GM18507 (cell line): ENCODE data around the gene PDE3A.

ENCODE experiments used
- DNase-seq: peaks from one replicate; pipeline ENCODE4 v3.0.0; 2011; ENCODE audit warnings: low read depth; ENCODE audit not compliant: insufficient read length; ENCODE audit errors: extremely low spot score
- FAIRE-seq: peaks from 2 replicates; lab custom pipeline; 2011; peaks lifted over from hg19 to GRCh38; lab: Jason Lieb, UNC

PDE3A gene

GRCh38 chr12:20477672-20478071, 109.3 kb downstream of the PDE3A start:
- no peak for DNase-seq
- FAIRE-seq: no peak

GRCh38 chr12:20482491-20483054, 114.2 kb downstream of the PDE3A start:
- FAIRE-seq: no peak
- DNase-seq: no peak

DNA sequence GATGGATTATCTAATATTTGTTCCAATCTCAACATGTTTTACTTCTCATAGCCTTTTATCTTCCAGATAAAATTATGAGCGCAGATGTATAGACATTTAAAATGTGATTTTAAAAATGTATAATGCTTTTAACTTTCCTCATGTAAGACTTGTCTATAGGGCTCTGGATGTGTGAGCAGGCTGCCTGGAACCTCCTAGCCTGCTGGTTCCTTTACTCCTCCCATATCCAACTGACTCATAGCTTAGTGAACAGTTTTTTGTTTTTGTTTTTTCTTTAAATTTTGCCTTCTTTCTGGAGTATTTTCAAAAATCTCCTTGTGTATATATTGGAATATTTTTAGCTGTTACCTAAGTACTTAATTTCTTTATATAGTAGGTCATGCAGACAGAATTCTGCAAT, 115.4 kb downstream of the PDE3A start:
- DNase-seq: no peak
- no peak for FAIRE-seq

DNA sequence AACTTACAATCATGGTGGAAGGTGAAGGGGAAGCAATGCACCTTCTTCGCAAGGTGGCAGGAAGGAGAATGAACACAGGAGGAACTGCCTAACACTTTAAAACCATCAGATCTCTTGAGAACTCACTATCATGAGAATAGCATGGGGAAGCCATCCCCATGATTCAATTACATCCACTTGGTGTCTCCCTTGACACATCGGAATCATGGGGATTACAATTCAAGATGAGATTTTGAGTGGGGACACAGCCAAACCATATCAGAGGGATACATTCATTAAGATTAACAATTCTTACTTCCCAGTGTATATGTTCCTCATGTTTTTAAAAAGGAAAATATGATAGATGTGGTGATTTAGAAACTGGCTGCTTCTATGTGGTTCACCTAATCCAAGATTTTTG, 117.9 kb downstream of the PDE3A start:
- DNase-seq: no peak
- FAIRE-seq: no peak

DNA sequence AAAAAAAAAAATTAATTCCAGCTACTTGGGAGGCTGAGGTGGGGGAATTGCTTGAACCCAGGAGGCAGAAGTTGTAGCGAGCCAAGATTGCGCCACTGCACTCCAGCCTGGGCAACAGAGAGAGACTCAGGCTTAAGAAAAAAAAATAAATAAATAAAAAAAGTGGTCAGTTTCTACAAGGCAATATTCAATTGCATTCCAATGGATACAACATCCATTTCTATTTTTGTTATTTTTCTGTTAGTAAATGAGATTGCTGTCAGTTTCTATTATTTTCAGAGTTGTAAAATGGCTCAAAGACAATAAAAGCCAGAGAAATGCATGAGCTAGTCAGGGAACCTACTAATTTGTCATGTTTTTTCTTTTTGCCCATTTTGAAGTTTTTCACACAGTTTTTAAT, 119.2 kb downstream of the PDE3A start:
- DNase-seq (no peak), FAIRE-seq (no peak)

DNA sequence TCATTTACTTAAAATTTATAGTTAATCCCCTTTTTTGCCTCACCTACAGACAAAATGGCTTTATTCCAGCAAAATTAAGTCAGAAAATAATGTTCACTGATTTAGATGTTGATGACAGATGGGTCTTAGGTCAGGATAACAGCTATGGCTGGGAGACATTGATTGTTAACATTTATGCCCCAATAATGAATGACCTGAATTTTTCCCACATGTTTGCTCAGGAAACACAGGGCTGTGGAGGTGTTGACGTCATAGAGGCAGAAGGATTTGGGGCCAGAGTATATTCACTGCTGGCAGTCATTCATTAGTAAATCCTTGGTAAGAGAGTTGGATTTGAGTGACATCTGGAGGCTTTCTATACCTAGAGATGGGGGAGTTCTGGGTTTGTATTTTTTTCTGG, 121.3 kb downstream of the PDE3A start:
- FAIRE-seq (no peak), DNase-seq (no peak)

DNA sequence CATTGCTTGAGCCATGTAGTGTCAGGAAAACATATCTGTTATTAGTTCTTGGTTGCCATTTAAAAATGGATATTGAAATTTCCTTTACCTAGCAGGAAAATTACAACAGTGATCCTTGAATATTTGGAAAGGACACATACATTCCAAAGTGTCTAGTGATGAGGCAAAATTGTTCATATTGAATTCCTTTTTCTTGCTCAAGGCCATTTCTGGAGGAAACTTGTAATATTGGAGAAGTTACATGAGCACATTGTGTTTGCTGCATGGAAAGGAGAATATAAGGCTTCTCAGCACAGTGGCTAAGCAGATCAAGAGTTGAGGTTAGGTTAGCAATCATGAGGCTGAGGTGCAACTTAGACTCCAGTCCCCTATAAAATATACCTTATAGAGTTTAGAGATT, 121.9 kb downstream of the PDE3A start:
- FAIRE-seq: no peak
- no peak for DNase-seq

DNA sequence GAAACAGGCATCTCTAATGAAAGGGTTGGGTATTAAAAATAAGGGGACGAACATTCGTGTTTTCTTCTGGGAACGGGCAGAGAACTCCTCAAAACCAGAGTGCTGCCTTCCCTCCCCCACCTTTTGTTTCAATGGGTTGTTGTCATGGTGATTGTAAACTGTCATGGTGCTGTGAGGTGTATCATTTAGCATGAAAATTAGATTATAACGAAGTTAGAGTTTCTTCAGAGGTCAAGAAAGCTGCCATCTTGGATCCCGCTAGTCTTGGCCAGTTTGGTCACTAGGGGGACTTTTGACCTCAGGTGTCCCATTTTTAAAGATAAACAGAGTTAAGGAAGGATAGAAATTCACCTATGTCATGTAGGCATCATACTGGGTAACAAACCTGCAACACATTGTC, 123.0 kb downstream of the PDE3A start:
- DNase-seq (no peak), FAIRE-seq (no peak)

DNA sequence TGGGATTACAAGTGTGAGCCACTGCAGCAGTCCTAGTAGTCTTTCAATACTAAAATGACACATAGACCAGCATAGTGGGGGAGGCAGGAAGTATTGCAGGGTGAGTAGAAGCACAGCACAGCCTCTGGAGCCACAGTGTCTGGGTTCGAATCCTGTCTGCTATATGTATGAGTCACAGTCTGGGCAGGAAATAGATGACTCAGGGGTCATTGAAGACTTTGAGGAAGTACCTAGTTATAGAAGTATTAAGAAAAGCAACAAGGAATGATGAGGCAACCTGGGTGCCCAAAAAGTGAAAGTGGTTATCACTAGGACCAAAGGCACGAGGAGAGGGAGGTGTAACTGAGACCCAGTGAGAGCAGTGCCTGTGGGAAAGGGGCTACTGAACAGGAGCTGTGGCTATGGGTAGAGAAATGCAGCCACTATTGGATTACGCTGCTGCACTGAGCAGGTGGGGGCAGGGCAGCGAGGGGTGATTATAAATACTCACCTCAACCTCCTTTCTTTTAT, 124.0 kb downstream of the PDE3A start:
- DNase-seq: no peak
- no peak for FAIRE-seq

- FAIRE-seq (no peak), DNase-seq (no peak)
Observed at GRCh38 chr12:20493934-20494333, 125.6 kb downstream of the PDE3A start.

DNA sequence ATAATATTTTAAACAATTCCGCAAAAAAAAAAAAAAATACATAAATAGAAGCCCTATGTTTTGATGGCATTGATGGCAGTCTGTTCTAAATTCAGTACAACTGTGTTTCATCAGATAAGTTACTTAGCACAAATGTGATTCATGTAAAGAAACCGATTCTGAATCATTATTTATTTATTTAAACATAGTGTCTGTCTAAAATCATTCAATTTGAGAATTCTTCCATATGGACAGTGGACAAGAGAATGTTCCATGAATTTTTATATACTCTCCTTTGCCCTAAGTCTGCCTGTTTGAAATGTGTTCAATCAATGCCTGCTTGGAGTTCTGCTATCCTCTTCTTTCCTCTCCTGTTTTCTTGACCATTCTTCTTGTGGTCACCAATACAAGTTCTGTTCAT, 126.5 kb downstream of the PDE3A start:
- no peak for FAIRE-seq
- DNase-seq: no peak

DNA sequence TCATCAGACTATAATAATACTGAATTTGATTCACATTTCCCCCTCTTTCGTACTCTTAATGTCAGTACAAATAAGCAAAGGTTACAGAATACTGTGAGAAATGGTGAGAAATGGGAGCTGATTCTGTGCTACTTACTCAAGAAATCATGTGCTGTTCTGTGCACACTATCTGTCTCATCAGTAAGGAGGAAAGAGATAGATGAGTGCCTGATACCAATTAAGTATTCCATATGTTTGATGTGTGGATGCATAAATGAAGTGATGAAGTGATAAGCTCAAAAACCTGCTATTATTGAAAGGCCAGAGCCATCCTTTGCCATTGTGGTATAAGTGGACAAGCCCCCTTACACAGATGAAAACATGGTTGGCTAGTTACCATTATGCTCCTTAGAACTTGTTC, 127.7 kb downstream of the PDE3A start:
- no peak for FAIRE-seq
- no peak for DNase-seq

- DNase-seq (no peak), FAIRE-seq (no peak)
Observed at GRCh38 chr12:20497707-20498106, 129.4 kb downstream of the PDE3A start.

DNA sequence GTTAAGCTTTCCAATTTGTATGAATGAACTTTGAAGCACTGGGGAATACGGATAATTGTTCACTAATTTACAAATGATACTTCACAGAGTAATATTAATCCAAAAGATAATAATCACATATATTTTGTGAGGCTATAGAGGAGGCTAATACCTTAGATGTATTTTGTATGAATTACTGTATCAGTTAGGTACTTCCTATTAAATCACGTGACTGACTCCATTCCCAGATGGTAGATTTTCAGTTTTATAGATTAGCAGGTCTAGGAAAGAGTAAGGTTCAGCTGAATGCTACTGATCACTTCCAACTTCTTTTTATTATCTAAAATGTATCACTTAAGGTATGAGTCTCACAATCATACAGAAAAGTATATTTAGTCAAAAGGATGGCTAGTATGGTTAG, 133.6 kb downstream of the PDE3A start:
- FAIRE-seq: no peak
- DNase-seq: no peak

DNA sequence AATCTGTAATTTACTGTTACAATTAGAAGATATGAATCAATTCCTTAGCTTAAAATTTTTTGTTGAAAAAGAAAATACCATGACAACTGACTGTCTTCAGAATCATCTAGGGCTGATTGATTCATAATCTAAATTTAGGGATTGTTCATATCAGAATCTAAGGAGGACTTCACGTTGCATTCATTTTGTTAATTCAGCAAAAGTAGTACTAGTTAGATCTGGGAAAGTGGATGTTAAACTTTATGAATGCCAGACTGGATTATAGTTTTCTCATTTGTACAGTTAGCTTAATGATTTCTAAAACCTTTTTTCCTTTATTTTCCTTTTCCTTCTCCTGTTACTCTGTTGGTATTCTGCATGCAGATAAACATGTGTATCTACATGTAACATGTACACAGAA, 135.5 kb downstream of the PDE3A start:
- no peak for DNase-seq
- no peak for FAIRE-seq

DNA sequence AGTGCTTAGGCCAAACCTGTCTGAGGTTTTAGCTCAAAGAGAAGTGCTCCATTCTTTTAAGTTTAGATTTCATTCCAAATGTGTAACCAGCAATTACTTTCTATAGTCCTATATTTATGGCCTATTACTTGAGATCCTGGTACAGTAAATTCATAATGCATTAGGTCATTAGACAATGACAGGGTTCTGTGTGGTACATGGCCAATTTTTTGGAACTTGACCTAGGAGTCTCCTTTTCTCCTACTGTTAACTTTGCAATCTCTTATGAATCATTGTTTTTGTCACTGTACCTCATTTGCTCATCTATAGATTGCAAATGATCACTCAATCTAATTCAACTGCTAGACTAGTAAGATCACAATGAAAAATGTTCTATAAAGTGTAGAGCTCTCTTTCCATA, 136.7 kb downstream of the PDE3A start:
- FAIRE-seq: no peak
- DNase-seq: no peak

GRCh38 chr12:20507056-20507455, 138.7 kb downstream of the PDE3A start:
- no peak for FAIRE-seq
- no peak for DNase-seq

DNA sequence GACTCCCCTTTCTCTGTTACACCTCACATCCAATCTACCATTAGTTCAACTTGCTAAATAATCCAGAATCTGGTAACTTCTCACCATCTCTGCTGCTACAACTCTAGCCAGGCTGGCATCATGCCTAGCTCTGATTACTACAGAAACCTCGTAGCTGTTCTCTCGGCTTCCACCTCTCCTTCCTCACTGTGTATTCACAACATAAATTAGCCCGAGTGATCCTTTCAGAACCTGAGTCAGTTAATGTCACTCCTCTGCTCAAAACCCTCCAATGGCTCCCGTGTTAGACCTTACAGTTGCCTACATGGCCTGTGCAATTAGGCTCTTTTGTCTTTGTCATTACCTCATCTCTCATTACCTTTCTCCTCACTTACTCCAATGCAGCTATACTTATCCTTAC, 139.4 kb downstream of the PDE3A start:
- DNase-seq (no peak), FAIRE-seq (no peak)

GRCh38 chr12:20508359-20508758, 140.0 kb downstream of the PDE3A start:
- FAIRE-seq: no peak
- DNase-seq: no peak

DNA sequence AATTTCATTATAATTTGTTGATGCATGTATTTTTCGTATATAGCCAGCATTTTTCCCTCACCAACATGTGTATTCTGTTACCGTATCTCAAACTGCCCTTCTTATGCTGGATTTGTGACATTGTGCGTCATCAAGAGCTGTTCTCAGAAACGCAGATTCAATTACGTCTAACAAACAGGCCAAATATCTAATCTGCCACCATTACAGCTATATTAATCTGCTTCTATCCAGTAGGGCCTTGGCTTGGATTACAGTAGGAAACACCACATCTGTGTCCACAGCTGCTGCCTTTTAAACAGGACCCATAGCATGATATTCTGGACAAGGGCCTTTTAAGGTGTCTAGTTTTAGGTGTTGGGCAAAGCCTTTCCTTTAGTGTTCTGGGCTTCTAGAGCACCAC, 140.6 kb downstream of the PDE3A start:
- DNase-seq (no peak), FAIRE-seq (no peak)

- DNase-seq (no peak), FAIRE-seq (no peak)
Observed at GRCh38 chr12:20510811-20511210, 142.5 kb downstream of the PDE3A start.

GRCh38 chr12:20513189-20513588, 144.9 kb downstream of the PDE3A start:
- FAIRE-seq: no peak
- no peak for DNase-seq
